Psoas muscle (tissue), 8 donors: Measurements from ENCODE around the gene ADAMTS15. TPM values are rescaled to one million over a fixed set of nuclear protein-coding genes. Genes with fewer than 3 reads are reported as not detected.

Source experiments
- ATAC-seq, 4 donors: fragments of 200-7000 bp; cut with Tn5 transposase; one replicate each; pipeline ENCODE4 v1.9.1; 2020; ENCODE audit warnings: moderate library complexity in 3 of 4, mild to moderate bottlenecking in 2 of 4
- DNase-seq, 2 donors: peaks; one replicate each; pipeline ENCODE4 v3.0.0-alpha.2; 2020
- H3K27ac ChIP-seq: fragments of 200-600 bp; one replicate; pipeline ENCODE4 v1.8.0; 2022
- H3K27me3 ChIP-seq, 3 donors: fragments of 200-600 bp in 1 of 3; one replicate each; pipeline versions ENCODE4 v1.6.1 to v1.8.0; 2013 to 2022; ENCODE audit warnings: low read length in 2 of 3, mild to moderate bottlenecking in 2 of 3, moderate library complexity in 1 of 3; ENCODE audit not compliant: insufficient read depth in 3 of 3
- H3K36me3 ChIP-seq, 2 donors: fragments of 200-600 bp in 1 of 2; one replicate each; pipeline versions ENCODE4 v1.6.1 to v1.8.0; 2013 to 2022; ENCODE audit warnings: low read depth in 1 of 2, mild to moderate bottlenecking in 1 of 2, moderate library complexity in 1 of 2; ENCODE audit not compliant: insufficient read depth in 1 of 2
- H3K4me1 ChIP-seq: fragments of 200-600 bp; one replicate; pipeline ENCODE4 v1.8.0; 2022
- H3K4me3 ChIP-seq: fragments of 200-600 bp; one replicate; pipeline ENCODE4 v1.8.0; 2022; ENCODE audit warnings: mild to moderate bottlenecking
- H3K9me3 ChIP-seq: fragments of 200-600 bp; one replicate; pipeline ENCODE4 v1.8.0; 2022
- CTCF ChIP-seq: fragments of 200-600 bp; IDR thresholded peaks from one replicate; pipeline ENCODE4 v1.8.0; 2022; ENCODE audit warnings: antibody characterized with exemption
- WGBS, 3 donors: extraction: QIAGEN DNeasy Blood & Tissue Kit; methylation state at CpG; one replicate each; pipeline versions ENCODE4 v1.1.6 to v1.1.7; 2013; 5-methylcytosine and 5-hydroxymethylcytosine counted together
- intact Hi-C, 2 donors: fragments of 100-400 bp; cut with DNase I; formaldehyde crosslinking; loops; one replicate each; pipeline versions ENCODE4 v1.11.0 to v1.14.2; 2022
- polyA plus RNA-seq, 3 donors: library from polyadenylated mRNA; stranded (reverse); fragments of 200-250 nt; gene quantifications; one replicate each; pipeline ENCODE4 v1.2.3, GENCODE V29; 2013
- total RNA-seq, 4 donors: library from RNA; stranded (reverse); fragmentation: NEBNext Ultra II Directional in 2 of 4; extraction: Animal tissue kit (Norgen Biotek cat#: 25700) in 2 of 4; gene quantifications; one replicate each; pipeline versions ENCODE4 v1.2.1 to v1.2.4, GENCODE V29; 2021 to 2023
- donor health status: healthy with polysubstance abuse.
- donor health status: DM: no; HTN: no; CAD: no; lungs with moderate emphysema.
- donor health status: Bipolar disorder and iron deficiency.
- donor health status: healthy.
- donor health status: DM: yes; HTN: yes; CAD: no.
- donor health status: DM: no; HTN: no; CAD: no.
- donor health status: DM: no; HTN: no; CAD: no.
- donor health status: DM: yes; HTN: yes; CAD: no.

Gene ADAMTS15
- total and polyA plus RNA-seq, 7 donors, result 0.66 to 3.1 (median 1.6) TPM

DNA sequence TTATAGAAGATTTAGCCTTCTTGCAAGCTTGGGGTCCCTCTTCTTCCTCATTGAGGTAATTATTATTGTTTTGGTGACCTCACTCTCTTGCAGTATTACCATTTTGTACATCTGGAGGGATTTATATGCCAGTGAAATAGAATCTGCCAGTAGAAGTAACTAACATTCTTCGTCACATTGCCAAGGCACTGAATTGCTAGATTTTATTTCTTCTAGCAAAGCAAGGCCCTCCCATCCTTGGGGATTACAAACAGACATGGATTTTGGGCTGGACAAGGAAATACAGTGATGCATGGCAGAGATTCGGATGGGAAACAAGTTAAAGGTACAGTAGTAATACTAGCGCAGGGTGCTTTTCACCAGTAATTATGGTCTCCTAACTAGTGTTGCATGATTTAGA, 7.8 kb downstream of the ADAMTS15 start:
- ATAC-seq (no peak), DNase-seq (no peak)
- H3K4me3 ChIP-seq, result no peak overlapping the region
- 79 to 83% (median 82%) methylated on average over 3 of the region's 3 CpGs for WGBS, 3 donors
- H3K27me3 ChIP-seq, result peaks cover 0 to 6% (median 0%) of the 10 kb centered on the region in 3 donors
- H3K4me1 ChIP-seq, result no peaks in the 10 kb centered on the region
- no peak for TF ChIP-seq CTCF
- intact Hi-C loops, result no loop called here
- no peaks in the 10 kb centered on the region for H3K36me3 ChIP-seq
- H3K9me3 ChIP-seq, result no peaks in the 10 kb centered on the region
- no peak overlapping the region for H3K27ac ChIP-seq

- Histone ChIP-seq H3K4me1 (no peaks in the 10 kb centered on the region), H3K27ac (peak overlapping the region; percentile 15), H3K4me3 (no peak overlapping the region), H3K36me3 (no peaks in the 10 kb centered on the region), H3K27me3 (peaks cover 0 to 6% (median 0%) of the 10 kb centered on the region in 3 donors), H3K9me3 (no peaks in the 10 kb centered on the region)
- WGBS, 3 donors, result 47 to 59% (median 52%) methylated on average over 20 of the region's 20 CpGs
- DNase-seq (peak in 1 of 2 donors; percentile 70), ATAC-seq (peak in 2 of 4 donors; percentile 38 to 55)
- intact Hi-C loops, result no loop called here
- TF ChIP-seq CTCF, result no peak
Measured at GRCh38 chr11:130457623-130458409, 9.4 kb downstream of the ADAMTS15 start.

DNA sequence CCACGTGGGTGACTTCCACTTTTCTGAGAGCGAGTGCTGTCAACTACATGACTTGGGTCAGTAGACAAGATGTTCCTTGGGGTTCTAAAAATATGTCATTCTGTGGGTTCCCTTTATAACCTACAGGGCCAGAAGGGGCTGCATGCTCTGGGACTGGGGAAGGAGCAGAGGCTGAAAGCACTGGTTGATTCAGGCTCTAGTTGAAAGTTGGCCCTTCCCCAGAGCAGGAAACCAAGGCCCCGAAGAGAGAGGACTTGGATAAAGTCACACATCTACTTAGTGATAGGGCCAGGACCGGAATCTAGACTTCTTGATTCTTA, 9.9 kb downstream of the ADAMTS15 start:
- Histone ChIP-seq H3K4me3 (no peak overlapping the region), H3K27ac (no peak overlapping the region), H3K4me1 (no peaks in the 10 kb centered on the region), H3K27me3 (peaks cover 0 to 6% (median 0%) of the 10 kb centered on the region in 3 donors), H3K36me3 (peaks cover 0 to under 1% of the 10 kb centered on the region in 2 donors), H3K9me3 (no peaks in the 10 kb centered on the region)
- DNase-seq, result no peak
- intact Hi-C loops, result no loop called here
- ATAC-seq, result no peak
- TF ChIP-seq CTCF, result no peak
- WGBS, 3 donors, result 45 to 67% (median 48%) methylated on average over 4 of the region's 4 CpGs

- 89 to 93% (median 89%) methylated on average over 7 of the region's 7 CpGs for WGBS, 3 donors
- Histone ChIP-seq H3K27ac (no peak overlapping the region), H3K4me3 (no peak overlapping the region), H3K27me3 (peaks cover 0 to 6% (median 0%) of the 10 kb centered on the region in 3 donors), H3K36me3 (peaks cover 0 to 5% of the 10 kb centered on the region in 2 donors), H3K9me3 (no peaks in the 10 kb centered on the region), H3K4me1 (no peaks in the 10 kb centered on the region)
- no peak for ATAC-seq
- no peak for TF ChIP-seq CTCF
- DNase-seq, result no peak
- intact Hi-C loops, result no loop called here
Measured at GRCh38 chr11:130459521-130459920, 11.1 kb downstream of the ADAMTS15 start.
